Measurements from ENCODE around the gene CAPS.

DNA sequence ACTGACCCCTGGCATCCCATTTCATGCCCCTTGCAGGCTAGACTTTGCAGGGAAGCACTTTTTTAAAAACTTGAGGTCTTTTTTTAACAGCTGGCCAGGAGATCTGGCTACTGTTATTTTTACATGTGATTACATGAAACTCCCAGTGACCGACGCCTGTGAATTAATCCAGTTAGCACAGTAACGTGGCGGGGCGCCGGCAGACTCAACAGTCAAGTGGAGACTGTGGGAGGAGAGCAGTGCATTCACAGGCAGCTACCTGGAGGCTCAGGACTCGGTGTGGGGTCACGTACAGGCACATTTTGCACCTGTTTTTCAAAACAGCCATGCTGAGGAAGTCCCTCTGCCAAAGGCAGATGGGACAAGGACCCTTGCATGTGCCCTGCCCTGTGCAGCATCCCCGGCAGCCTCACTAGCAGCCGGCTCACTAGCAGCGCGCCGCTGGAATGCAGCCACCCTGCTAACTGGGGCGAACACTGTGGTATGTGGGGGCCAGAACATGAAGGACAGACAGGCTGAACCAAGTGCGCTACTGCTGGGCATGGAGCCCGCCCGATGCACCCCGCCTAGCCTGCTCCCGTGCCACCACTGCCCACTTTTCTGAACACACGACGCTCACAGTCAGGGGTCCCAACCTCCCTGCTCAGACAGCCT is 18.7 kb downstream of the CAPS start:
- TF ChIP-seq, protein P1, sequence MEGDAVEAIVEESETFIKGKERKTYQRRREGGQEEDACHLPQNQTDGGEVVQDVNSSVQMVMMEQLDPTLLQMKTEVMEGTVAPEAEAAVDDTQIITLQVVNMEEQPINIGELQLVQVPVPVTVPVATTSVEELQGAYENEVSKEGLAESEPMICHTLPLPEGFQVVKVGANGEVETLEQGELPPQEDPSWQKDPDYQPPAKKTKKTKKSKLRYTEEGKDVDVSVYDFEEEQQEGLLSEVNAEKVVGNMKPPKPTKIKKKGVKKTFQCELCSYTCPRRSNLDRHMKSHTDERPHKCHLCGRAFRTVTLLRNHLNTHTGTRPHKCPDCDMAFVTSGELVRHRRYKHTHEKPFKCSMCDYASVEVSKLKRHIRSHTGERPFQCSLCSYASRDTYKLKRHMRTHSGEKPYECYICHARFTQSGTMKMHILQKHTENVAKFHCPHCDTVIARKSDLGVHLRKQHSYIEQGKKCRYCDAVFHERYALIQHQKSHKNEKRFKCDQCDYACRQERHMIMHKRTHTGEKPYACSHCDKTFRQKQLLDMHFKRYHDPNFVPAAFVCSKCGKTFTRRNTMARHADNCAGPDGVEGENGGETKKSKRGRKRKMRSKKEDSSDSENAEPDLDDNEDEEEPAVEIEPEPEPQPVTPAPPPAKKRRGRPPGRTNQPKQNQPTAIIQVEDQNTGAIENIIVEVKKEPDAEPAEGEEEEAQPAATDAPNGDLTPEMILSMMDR (IDR thresholded peaks at IDR 0.05 in 8 of 11, conservative IDR thresholded peaks at IDR 0.05 in 3 of 11): no peak
- TF ChIP-seq POLR2AphosphoS5 (IDR thresholded peaks at IDR 0.05) (no peak), POLR2A (IDR thresholded peaks at IDR 0.05) (no peak)
